HG03175 (cell line): ENCODE measurements around the gene MTMR12.
"Not testable (repeated sequence)": the region's sequence is repeated elsewhere in the genome, so short reads cannot be mapped to it uniquely, and the experiment has no call there.

Experiments used
- ATAC-seq: cut with Tn5 transposase; IDR thresholded peaks from one replicate; pipeline ENCODE4 v1.9.1; 2021; ENCODE audit warnings: mild to moderate bottlenecking, moderate library complexity; ENCODE audit not compliant: unreplicated experiment

Gene MTMR12

DNA sequence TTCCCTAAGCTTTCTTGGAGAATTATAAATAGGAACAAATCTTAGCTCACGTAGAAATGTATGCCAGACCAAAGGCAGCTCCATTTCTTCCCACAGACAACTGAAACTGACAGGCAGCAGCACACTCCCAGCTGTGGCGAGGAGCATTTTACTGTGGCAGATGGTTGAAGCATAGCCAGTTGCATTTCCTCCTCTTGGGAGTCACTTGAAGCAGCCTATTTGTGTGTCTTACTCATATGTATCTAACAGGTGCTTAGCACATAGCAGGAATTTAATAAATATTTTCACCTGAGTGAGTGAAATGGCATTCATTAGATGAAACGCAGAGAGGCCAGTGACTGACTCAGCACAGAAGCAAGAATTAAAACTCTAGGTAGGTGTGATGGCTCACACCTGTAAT, 12.3 kb upstream of the MTMR12 start:
- no peak for ATAC-seq

- ATAC-seq: no peak
Measured at GRCh38 chr5:32323741-32324140, 11.0 kb upstream of the MTMR12 start.

- ATAC-seq: no peak
Measured at GRCh38 chr5:32322882-32323281, 10.1 kb upstream of the MTMR12 start.

- ATAC-seq: not testable (repeated sequence)
Measured at GRCh38 chr5:32321787-32322186, 9.0 kb upstream of the MTMR12 start.

DNA sequence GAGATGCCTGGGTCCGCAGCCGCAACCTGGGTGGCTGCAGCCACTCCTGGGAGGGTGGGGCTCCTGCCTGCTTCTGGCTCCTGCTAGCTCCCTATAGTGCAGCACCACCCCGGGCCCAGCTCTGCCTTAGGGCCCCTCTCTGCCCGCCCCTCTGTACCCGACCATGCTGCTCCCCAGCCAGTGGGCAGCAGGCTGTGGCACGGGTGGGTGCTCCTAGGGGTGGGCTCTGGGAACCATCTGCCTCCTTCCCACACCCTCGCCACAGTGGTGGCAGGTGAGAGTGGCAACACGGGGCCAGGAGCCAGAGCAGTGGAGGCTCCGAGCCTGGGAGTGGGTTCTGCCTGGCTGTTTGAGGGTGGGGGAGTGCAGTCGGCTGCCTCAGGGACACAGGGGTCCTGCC, 7.8 kb upstream of the MTMR12 start:
- no peak for ATAC-seq

DNA sequence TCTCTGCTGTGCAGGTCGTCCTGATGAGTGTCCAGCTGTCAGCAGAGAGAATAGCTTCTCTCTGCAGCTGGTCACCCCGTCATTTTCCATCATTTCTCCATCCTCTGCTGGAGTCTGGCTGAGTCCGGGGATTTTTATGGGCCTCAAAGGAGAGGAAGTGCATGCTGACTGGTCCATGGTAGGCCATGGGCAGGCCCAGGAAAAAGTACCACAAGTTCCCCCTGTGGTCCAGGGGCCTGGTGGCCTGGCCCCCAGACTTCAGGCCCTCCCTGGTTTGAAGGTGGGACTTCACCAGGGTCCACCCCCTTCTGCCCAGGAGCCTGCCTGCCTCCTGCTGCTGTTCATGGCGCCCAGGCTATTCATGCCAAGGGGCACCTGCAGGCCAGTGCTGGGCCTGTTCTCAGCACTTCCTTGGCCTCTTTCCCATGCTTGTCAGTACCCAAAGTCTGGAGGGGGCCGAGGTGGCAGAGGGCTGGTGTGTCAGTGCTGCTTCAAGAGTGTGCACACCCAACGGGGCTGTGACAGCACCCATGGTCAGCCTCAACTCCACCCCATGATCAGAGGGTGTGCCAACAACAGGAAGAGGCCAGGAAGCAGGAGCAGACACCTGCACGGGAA, 7.3 kb upstream of the MTMR12 start:
- ATAC-seq: no peak

DNA sequence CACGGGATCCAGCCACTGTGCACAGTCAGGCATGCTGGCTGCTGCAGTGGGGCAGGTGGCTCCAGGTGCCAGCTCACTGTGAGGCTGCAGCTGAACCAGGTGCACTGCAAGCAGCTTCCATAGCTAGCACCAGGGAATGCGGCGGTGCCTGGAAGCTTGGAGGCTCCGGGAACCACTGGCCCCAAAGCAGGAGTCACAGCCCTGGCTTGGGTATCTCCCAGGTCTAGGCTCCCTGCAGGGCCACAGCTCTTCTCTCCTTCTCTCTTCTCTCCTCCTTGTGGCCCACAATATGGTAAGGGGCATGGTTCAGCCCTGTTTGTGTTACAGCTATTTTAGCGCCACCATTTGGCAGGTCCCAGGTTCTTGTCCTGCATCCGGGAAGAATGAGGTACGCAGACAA, 6.7 kb upstream of the MTMR12 start:
- no peak for ATAC-seq

- ATAC-seq: no peak
Measured at GRCh38 chr5:32317041-32317440, 4.3 kb upstream of the MTMR12 start.

DNA sequence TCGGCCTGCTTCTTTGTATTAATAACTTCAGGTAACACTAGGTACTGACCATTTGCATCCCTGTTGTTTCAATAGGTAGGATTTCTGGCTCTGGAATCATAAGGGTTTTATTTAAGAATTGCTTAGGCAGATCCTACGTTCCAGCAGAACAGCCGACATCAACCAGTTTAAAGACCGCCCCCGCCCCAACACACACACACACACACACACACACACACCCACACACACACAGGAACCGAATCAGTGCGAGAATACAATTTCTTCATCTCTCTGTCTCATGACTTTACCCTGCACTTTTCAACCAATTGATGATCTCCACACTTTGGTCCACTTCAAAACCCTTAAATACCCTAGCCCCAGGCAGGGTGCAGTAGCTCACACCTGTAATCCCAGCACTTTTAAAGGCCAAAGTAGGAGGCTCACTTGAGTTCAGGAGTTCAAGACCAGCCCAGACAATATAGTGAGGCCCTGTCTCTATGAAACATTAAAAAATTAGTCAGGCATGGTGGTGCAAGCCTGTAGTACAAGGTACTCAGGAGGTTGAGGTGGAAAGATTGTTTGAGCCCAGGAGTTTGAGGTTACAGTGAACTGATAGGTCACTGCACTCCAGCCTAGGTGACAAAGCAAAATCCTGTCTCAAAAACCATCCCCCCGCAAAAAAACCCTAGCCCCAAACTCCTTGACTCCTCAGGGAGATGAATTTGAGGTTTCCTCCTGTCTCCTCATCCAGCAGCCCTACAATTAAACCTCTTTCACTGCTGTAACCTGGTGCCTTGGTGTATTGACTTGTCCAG, 2.7 kb upstream of the MTMR12 start:
- ATAC-seq: no peak

DNA sequence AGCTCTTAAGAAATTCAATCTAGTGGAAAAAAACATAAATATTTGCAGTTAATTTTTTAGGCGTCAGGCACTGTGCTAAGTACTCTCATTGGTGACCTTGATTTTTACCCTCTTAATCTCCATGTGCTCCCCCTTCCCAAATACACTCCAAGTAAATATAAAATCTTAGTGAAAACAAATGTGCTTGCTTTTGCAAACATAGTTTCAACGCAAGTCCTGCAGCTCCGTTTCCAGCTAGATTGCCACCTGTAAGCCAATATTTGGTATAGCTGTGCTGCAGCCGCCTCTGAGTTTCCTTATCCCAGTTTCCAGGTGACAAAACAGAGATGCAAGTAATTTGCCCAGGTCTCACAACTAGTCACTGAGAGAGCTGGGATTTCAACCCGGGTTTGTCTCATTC, 1.9 kb upstream of the MTMR12 start:
- no peak for ATAC-seq

- not testable (repeated sequence) for ATAC-seq
Measured at GRCh38 chr5:32314152-32314488, 1.4 kb upstream of the MTMR12 start.

DNA sequence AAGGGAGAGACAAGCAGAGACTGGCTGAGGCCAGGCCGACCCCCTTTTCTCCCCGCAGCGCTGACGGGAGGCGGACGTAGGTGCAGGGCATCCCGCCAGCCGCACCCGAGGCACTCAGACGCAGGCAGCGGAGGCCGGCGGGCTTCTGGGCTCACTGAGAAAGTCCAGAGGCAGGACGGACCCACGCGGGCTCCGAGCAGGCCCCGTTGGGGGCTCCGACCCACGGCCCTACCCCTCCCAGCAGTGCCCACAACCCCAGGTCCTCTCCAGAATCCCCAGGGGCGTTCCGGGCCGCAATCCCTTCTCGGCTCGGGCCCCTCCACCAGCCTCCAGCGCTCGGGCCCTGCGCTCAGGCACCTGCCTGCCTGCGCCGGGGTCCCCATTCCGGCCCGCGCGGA, 543 bp downstream of the MTMR12 start:
- ATAC-seq: peak; percentile 28

GRCh38 chr5:32311404-32312196, 1.1 kb downstream of the MTMR12 start:
- no peak for ATAC-seq

DNA sequence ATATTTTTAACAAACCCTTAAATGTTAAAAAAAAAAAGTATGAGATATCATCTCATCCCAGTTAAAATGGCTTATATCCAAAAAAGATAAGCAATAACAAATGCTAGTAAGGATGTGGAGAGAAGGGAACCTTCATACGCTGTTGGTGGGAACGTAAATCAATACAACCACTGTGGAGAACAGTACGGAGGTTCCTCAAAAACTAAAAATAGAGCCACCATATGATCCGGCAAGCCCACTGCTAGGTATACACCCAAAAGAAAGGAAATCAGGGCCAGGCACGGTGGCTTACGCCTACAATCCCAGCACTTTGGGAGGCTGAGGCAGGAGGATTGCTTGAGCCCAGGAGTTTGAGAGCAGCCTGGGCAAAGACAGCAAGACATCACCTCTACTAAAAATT, 3.0 kb downstream of the MTMR12 start:
- no peak for ATAC-seq

DNA sequence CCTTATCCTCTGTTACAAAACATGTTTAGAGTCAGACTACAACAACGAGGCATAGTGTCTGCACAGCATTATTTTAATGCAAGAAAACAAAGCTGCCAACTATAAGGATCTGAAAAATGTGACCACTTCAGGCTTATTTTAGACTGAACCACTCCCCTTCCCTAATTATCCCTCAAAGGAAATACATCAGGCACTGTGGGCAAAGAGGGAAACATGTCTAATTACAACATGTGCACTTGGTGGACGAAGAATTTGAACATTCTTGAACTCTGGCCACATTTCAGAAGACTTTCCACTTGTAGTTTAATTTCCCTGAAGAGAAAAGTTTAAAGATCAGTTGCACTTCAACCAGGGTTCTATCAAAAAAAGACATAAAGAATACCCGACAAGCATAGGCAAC, 3.8 kb downstream of the MTMR12 start:
- ATAC-seq: no peak

- no peak for ATAC-seq
Measured at GRCh38 chr5:32307769-32308194, 5.0 kb downstream of the MTMR12 start.

- no peak for ATAC-seq
Measured at GRCh38 chr5:32304622-32305021, 8.1 kb downstream of the MTMR12 start.

- no peak for ATAC-seq
Measured at GRCh38 chr5:32303755-32304120, 9.0 kb downstream of the MTMR12 start.

DNA sequence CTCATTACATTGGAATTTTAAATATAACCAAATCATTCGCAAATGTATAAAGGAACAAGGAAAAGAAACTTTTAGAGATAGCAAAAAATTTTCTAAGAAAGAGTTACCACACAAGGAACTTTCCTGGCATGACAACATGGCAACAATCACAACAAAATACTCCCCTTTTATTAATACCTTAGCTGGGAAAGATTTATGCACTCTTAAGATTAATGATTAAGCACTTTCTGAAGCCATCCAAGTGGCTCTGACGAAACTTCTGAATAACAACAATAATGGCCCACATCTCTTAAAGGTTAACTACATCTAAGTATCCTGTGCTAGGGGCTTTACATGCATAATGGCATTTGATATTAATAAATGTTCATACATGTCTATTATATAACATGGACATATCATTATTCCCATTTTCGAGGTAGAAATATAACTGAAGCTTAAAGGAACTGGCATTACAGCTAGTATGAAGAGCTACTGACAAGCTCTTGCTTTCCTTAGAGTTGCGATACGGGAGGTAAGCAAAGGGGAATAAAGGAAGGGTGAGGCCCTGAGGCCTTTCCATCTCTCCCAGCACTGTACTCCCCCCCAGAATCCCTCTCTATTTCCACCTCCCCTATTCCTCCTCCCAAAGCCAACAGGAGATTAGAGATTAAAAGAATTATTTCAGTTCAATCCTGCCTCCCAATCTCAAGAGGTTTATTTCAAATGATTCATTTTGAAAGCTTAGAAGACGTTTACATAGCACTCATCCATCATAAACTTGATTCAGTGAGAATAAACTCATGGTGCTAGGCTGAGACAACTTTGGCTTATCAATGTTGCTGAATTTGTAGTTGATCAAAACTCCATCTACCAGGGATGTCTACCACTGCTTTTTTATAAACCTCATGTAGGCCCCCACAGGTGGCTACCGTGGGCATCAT, 9.6 kb downstream of the MTMR12 start:
- ATAC-seq: no peak

- no peak for ATAC-seq
Measured at GRCh38 chr5:32301891-32302290, 10.8 kb downstream of the MTMR12 start.
